ENCODE measurements around the gene SLC10A7. TPM values are rescaled to one million over a fixed set of nuclear protein-coding genes. Genes with fewer than 3 reads are reported as not detected.

The SLC10A7 gene
- total and polyA plus RNA-seq, 3 donors from 2014 or later = 6.4 to 12.4 (median 11.6) TPM

GRCh38 chr4:146401274-146401673, 120.5 kb downstream of the SLC10A7 start:
- WGBS, 2 donors = 94% methylated on average over 2 of the region's 2 CpGs
- H3K36me3 ChIP-seq (ENCODE audit: low read depth, missing control alignments) = no peaks in the 10 kb centered on the region
- H3K9me3 ChIP-seq = no peaks in the 10 kb centered on the region
- H3K27me3 ChIP-seq = no peaks in the 10 kb centered on the region
- H3K4me3 ChIP-seq = no peak overlapping the region
- intact Hi-C loops (cut with DNase I; ENCODE audit: low total_unique reads) = no loop called here
- no peak overlapping the region for H3K27ac ChIP-seq
- H3K4me1 ChIP-seq = no peaks in the 10 kb centered on the region
- no peak for TF ChIP-seq POLR2A (IDR thresholded peaks at IDR 0.05)
- no peak for TF ChIP-seq CTCF (IDR thresholded peaks at IDR 0.05)
- DNase-seq = no peak

- Histone ChIP-seq H3K27ac (no peak overlapping the region), H3K36me3 (ENCODE audit: low read depth, missing control alignments) (no peaks in the 10 kb centered on the region), H3K27me3 (no peaks in the 10 kb centered on the region), H3K9me3 (no peaks in the 10 kb centered on the region), H3K4me1 (no peaks in the 10 kb centered on the region), H3K4me3 (no peak overlapping the region)
- 75% methylated on average over 6 of the region's 6 CpGs for WGBS, 2 donors
- TF ChIP-seq POLR2A (IDR thresholded peaks at IDR 0.05) (no peak), CTCF (IDR thresholded peaks at IDR 0.05) (no peak)
- DNase-seq = no peak
- intact Hi-C loops (cut with DNase I; ENCODE audit: low total_unique reads) = no loop called here
Measured at GRCh38 chr4:146398896-146399445, 122.8 kb downstream of the SLC10A7 start.

GRCh38 chr4:146398404-146398803, 123.3 kb downstream of the SLC10A7 start:
- no peaks in the 10 kb centered on the region for H3K36me3 ChIP-seq (ENCODE audit: low read depth, missing control alignments)
- H3K27me3 ChIP-seq = no peaks in the 10 kb centered on the region
- no peaks in the 10 kb centered on the region for H3K9me3 ChIP-seq
- WGBS, 2 donors = 77 to 89% methylated on average over 1 of the region's 1 CpG
- no peaks in the 10 kb centered on the region for H3K4me1 ChIP-seq
- no peak for DNase-seq
- TF ChIP-seq POLR2A (IDR thresholded peaks at IDR 0.05) (no peak), CTCF (IDR thresholded peaks at IDR 0.05) (no peak)
- intact Hi-C loops (cut with DNase I; ENCODE audit: low total_unique reads) = no loop called here
- H3K4me3 ChIP-seq = no peak overlapping the region
- H3K27ac ChIP-seq = no peak overlapping the region

GRCh38 chr4:146389561-146389960, 132.2 kb downstream of the SLC10A7 start:
- no peak for TF ChIP-seq POLR2A (IDR thresholded peaks at IDR 0.05)
- TF ChIP-seq CTCF (IDR thresholded peaks at IDR 0.05) = no peak
- Histone ChIP-seq H3K27ac (no peak overlapping the region), H3K4me3 (no peak overlapping the region), H3K9me3 (no peaks in the 10 kb centered on the region), H3K36me3 (ENCODE audit: low read depth, missing control alignments) (no peaks in the 10 kb centered on the region), H3K27me3 (no peaks in the 10 kb centered on the region), H3K4me1 (no peaks in the 10 kb centered on the region)
- intact Hi-C loops (cut with DNase I; ENCODE audit: low total_unique reads) = no loop called here
- DNase-seq = no peak
- WGBS, 2 donors = 90 to 100% methylated on average over 1 of the region's 1 CpG

DNA sequence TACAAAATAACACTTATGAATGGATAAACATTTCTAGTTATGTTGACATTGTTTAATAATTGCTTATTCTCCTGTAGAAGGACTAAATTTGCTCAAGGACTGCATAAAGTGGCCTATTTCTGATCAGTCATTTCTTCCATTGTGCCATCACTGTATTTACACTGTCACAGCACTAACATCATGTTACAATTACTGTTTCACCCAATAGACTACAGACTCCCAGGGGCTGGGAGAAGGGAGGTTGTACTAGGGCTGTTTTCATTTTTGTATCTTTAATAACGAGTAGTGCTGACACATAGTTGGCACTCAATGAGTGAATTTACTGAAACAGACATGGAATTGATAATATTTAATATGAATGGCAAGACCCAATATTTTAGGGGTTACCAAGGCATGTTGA, 139.5 kb downstream of the SLC10A7 start:
- Histone ChIP-seq H3K27ac (no peak overlapping the region), H3K9me3 (no peaks in the 10 kb centered on the region), H3K36me3 (ENCODE audit: low read depth, missing control alignments) (no peaks in the 10 kb centered on the region), H3K4me1 (no peaks in the 10 kb centered on the region), H3K4me3 (no peak overlapping the region), H3K27me3 (no peaks in the 10 kb centered on the region)
- 58 to 92% methylated on average over 1 of the region's 1 CpG for WGBS, 2 donors
- no peak for DNase-seq
- intact Hi-C loops (cut with DNase I; ENCODE audit: low total_unique reads) = no loop called here
- TF ChIP-seq CTCF (IDR thresholded peaks at IDR 0.05) = no peak
- TF ChIP-seq POLR2A (IDR thresholded peaks at IDR 0.05) = no peak
